Testis (tissue), 2 donors: ENCODE results near the gene CDS1.

Source experiments
- CTCF ChIP-seq, 3 experiments: fragments of 450-650 bp in 2 of 3; fragments of 200-600 bp in 1 of 3; sonication (generic) in 1 of 3; IDR thresholded peaks; one replicate each; pipeline ENCODE4 v1.5.1; 2016 to 2019; ENCODE audit warnings: antibody characterized with exemption in 3 of 3, mild to moderate bottlenecking in 2 of 3, moderate library complexity in 1 of 3
- POLR2A ChIP-seq: fragments of 450-650 bp; IDR thresholded peaks from one replicate; pipeline ENCODE4 v1.6.1; 2017; ENCODE audit warnings: antibody characterized with exemption, mild to moderate bottlenecking, moderate library complexity

DNA sequence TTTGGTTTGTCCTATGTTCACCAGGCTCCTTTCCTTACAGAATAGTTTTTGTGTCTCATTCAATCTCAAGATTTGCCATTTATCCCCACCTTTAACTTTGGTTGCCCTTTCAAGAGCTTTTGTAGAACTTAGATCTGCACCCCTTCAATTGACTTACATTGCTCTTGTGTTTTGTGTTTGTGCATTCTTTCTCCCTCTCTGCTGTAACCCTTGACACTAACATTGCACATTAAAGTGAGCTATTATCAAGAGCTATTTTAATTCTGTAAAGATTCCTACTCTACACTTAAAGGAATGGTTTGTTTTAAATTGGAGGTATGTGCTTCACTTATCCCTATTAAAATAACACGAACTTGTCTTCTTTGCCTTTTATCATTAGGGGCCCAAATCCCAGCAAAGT lies 65.3 kb downstream of the CDS1 start:
- TF ChIP-seq CTCF (IDR thresholded peaks at IDR 0.05) (no peak), POLR2A (no peak)
